HL-60 (cell line): ENCODE results near the gene TMPRSS2.
A peak's percentile ranks its signal among the peaks of the same experiment; 100 is the strongest.

Source experiments
- CTCF ChIP-seq: IDR thresholded peaks from one replicate; pipeline ENCODE4 v1.5.1; 2011; ENCODE audit warnings: low read length, control low read depth, inconsistent platforms; ENCODE audit not compliant: insufficient read depth
- POLR2AphosphoS5 ChIP-seq: IDR thresholded peaks from 2 replicates; pipeline ENCODE4 v1.6.1; 2012; ENCODE audit warnings: low read depth

- TF ChIP-seq CTCF = peak; percentile 12
- no peak for TF ChIP-seq POLR2AphosphoS5
Measured at GRCh38 chr21:41475714-41476420, 32.1 kb downstream of the TMPRSS2 start.
